HepG2 (cell line): ENCODE data around the gene ZNF563. TPM values are rescaled to one million over a fixed set of nuclear protein-coding genes. Genes with fewer than 3 reads are reported as not detected.

Source experiments
- BATF2 ChIP-seq: sonication (generic); formaldehyde crosslinking; IDR thresholded peaks from 2 replicates; pipeline ENCODE4 v1.8.0; 2022; ENCODE audit warnings: mild to moderate bottlenecking, missing genetic modification reagents, moderate library complexity
- CCDC6 ChIP-seq: sonication (generic); formaldehyde crosslinking; IDR thresholded peaks from 2 replicates; pipeline ENCODE4 v1.8.1; 2022; ENCODE audit warnings: mild to moderate bottlenecking, missing genetic modification reagents, moderate library complexity
- CREB1 ChIP-seq, 2 experiments: fragments of 450-650 bp in 1 of 2; IDR thresholded peaks; 2 replicates each; pipeline ENCODE4 v1.6.1; 2016 to 2017; ENCODE audit warnings: control low read depth in 1 of 2, mild to moderate bottlenecking in 1 of 2, missing compliant biosample characterization in 1 of 2, missing genetic modification characterization in 1 of 2
- HBP1 ChIP-seq: IDR thresholded peaks from 2 replicates; pipeline ENCODE4 v1.6.1; 2016; ENCODE audit warnings: low read depth, control low read depth
- HDAC2 ChIP-seq: sonication (generic); formaldehyde crosslinking; IDR thresholded peaks from 2 replicates; pipeline ENCODE4 v1.4.0; 2020; ENCODE audit warnings: missing genetic modification reagents
- NR1H2 ChIP-seq: sonication (generic); formaldehyde crosslinking; IDR thresholded peaks from 2 replicates; pipeline ENCODE4 v1.8.1; 2022; ENCODE audit warnings: low read depth, missing genetic modification reagents, borderline replicate concordance
- RAD51 ChIP-seq: fragments of 450-650 bp; IDR thresholded peaks from 2 replicates; pipeline ENCODE4 v1.6.1; 2016; ENCODE audit warnings: borderline replicate concordance
- RFXAP ChIP-seq: sonication (generic); formaldehyde crosslinking; IDR thresholded peaks from 2 replicates; pipeline ENCODE4 v1.4.0; 2020; ENCODE audit warnings: missing genetic modification reagents, borderline replicate concordance
- SAP130 ChIP-seq: IDR thresholded peaks from 2 replicates; pipeline ENCODE4 v1.6.1; 2016; ENCODE audit warnings: low read depth
- TRIM22 ChIP-seq: fragments of 450-650 bp; IDR thresholded peaks from 2 replicates; pipeline ENCODE4 v1.6.1; 2017
- ZBTB21 ChIP-seq: sonication (generic); formaldehyde crosslinking; IDR thresholded peaks from 2 replicates; pipeline ENCODE4 v1.4.0; 2020; ENCODE audit warnings: missing genetic modification reagents
- ZC3H4 ChIP-seq: sonication (generic); formaldehyde crosslinking; IDR thresholded peaks from 2 replicates; pipeline ENCODE4 v1.4.0; 2020; ENCODE audit warnings: missing genetic modification reagents, borderline replicate concordance
- ZEB1 ChIP-seq: IDR thresholded peaks from 2 replicates; pipeline ENCODE4 v1.6.1; 2012; ENCODE audit warnings: mild to moderate bottlenecking, low read depth, inconsistent platforms; ENCODE audit not compliant: insufficient replicate concordance
- ZNF557 ChIP-seq: sonication (generic); formaldehyde crosslinking; IDR thresholded peaks from 2 replicates; pipeline ENCODE4 v1.4.0; 2020; ENCODE audit warnings: missing genetic modification reagents
- ZNF563 ChIP-seq: sonication (generic); formaldehyde crosslinking; IDR thresholded peaks from 2 replicates; pipeline ENCODE4 v1.8.0; 2022; ENCODE audit warnings: mild to moderate bottlenecking, moderate library complexity, missing genetic modification reagents
- ZNF577 ChIP-seq: sonication (generic); formaldehyde crosslinking; IDR thresholded peaks from 2 replicates; pipeline ENCODE4 v1.4.0; 2020; ENCODE audit warnings: mild to moderate bottlenecking, low read depth, missing genetic modification reagents, borderline replicate concordance
- ZNF782 ChIP-seq: sonication (generic); formaldehyde crosslinking; IDR thresholded peaks from 2 replicates; pipeline ENCODE4 v1.4.0; 2020; ENCODE audit warnings: missing genetic modification reagents, mild to moderate bottlenecking, borderline replicate concordance
- ZSCAN22 ChIP-seq: sonication (generic); formaldehyde crosslinking; IDR thresholded peaks from 2 replicates; pipeline ENCODE4 v1.4.0; 2020; ENCODE audit warnings: mild to moderate bottlenecking, missing genetic modification reagents
- polyA plus RNA-seq, 8 experiments: library from polyadenylated mRNA; depleted of rRNA in 3 of 8; stranded (reverse) in 7 of 8; unstranded in 1 of 8; fragments of >200 nt; fragmentation: Illumina TruSeq in 4 of 8; extraction: Trizol in 4 of 8; gene quantifications; 2 replicates each; pipeline versions ENCODE4 v1.2.1 to v1.2.3, GENCODE V29; 2011 to 2016; ENCODE audit warnings: low read depth in 4 of 8, missing spikeins in 1 of 8, mixed read lengths in 1 of 8; ENCODE audit not compliant: insufficient read depth in 1 of 8
- total RNA-seq, 5 experiments: library from RNA; depleted of rRNA; stranded (reverse); fragments of >200 nt; fragmentation: Illumina TruSeq; extraction: Trizol; gene quantifications; 2 replicates each; pipeline ENCODE4 v1.2.3, GENCODE V29; 2016; ENCODE audit warnings: low read depth in 1 of 5
- TF ChIP-seq, protein P1 (sequence below): sonication (generic); formaldehyde crosslinking; conservative IDR thresholded peaks from 2 replicates; pipeline ENCODE4 v1.8.0; 2022; ENCODE audit warnings: mild to moderate bottlenecking, moderate library complexity, missing genetic modification reagents
- TF ChIP-seq, protein P2 (sequence below): sonication (generic); formaldehyde crosslinking; IDR thresholded peaks from 2 replicates; pipeline ENCODE4 v1.8.0; 2022; ENCODE audit warnings: missing genetic modification reagents, low read depth, mild to moderate bottlenecking, borderline replicate concordance
- TF ChIP-seq, protein P3 (sequence below): IDR thresholded peaks from 2 replicates; pipeline ENCODE4 v1.6.1; 2018; ENCODE audit warnings: missing genetic modification reagents, mild to moderate bottlenecking, missing compliant biosample characterization

The ZNF563 gene
- total and polyA plus RNA-seq, 2 of the 13 experiments (the other 11 are each of a cell fraction or from before 2014, with no cell fraction given), result 7.5 to 19.5 TPM

- no peak; the same call in 1 of the 2 replicates for TF ChIP-seq ZNF782 (CRISPR knock-in tag)
- TF ChIP-seq HBP1, result peak; percentile 16; the same call in 1 of the 2 replicates
- no peak for TF ChIP-seq ZNF577 (CRISPR knock-in tag)
- TF ChIP-seq CREB1 (IDR thresholded peaks at IDR 0.05), result peak; percentile 50
- no peak; the same call in 1 of the 2 replicates for TF ChIP-seq CREB1 (CRISPR knock-in tag; IDR thresholded peaks at IDR 0.05)
- peak; percentile 5; the same call in 1 of the 2 replicates for TF ChIP-seq RFXAP
- TF ChIP-seq RAD51, result no peak
- TF ChIP-seq ZEB1, result peak; percentile 52
- peak; percentile 64; the same call in 1 of the 2 replicates for TF ChIP-seq ZNF563 (CRISPR knock-in tag)
- TF ChIP-seq, protein P1, sequence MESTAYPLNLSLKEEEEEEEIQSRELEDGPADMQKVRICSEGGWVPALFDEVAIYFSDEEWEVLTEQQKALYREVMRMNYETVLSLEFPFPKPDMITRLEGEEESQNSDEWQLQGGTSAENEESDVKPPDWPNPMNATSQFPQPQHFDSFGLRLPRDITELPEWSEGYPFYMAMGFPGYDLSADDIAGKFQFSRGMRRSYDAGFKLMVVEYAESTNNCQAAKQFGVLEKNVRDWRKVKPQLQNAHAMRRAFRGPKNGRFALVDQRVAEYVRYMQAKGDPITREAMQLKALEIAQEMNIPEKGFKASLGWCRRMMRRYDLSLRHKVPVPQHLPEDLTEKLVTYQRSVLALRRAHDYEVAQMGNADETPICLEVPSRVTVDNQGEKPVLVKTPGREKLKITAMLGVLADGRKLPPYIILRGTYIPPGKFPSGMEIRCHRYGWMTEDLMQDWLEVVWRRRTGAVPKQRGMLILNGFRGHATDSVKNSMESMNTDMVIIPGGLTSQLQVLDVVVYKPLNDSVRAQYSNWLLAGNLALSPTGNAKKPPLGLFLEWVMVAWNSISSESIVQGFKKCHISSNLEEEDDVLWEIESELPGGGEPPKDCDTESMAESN (CRISPR knock-in tag), result peak; percentile 72; the same call in 1 of the 2 replicates
- TF ChIP-seq CCDC6, result no peak
- TF ChIP-seq, protein P2, sequence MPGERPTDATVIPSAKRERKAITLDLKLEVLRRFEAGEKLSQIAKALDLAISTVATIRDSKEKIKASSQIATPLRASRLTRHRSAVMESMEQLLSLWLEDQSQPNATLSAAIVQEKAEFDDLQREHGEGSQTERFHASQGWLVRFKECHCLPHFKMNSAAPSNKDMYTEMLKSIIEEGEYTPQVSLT (CRISPR knock-in tag), result 0 out of 2 replicates have a peak, but pooled peaks have one; percentile 62
- TF ChIP-seq ZNF557, result 0 out of 2 replicates have a peak, but pooled peaks have one; percentile 31
- TF ChIP-seq BATF2 (CRISPR knock-in tag), result no peak
- TF ChIP-seq, protein P3, sequence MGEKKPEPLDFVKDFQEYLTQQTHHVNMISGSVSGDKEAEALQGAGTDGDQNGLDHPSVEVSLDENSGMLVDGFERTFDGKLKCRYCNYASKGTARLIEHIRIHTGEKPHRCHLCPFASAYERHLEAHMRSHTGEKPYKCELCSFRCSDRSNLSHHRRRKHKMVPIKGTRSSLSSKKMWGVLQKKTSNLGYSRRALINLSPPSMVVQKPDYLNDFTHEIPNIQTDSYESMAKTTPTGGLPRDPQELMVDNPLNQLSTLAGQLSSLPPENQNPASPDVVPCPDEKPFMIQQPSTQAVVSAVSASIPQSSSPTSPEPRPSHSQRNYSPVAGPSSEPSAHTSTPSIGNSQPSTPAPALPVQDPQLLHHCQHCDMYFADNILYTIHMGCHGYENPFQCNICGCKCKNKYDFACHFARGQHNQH (CRISPR knock-in tag), result peak; percentile 42
- TF ChIP-seq HDAC2 (CRISPR knock-in tag), result peak; percentile 69
- no peak for TF ChIP-seq ZC3H4 (CRISPR knock-in tag)
- no peak for TF ChIP-seq TRIM22
- TF ChIP-seq ZBTB21 (CRISPR knock-in tag), result no peak
- TF ChIP-seq ZSCAN22 (CRISPR knock-in tag), result no peak
- TF ChIP-seq SAP130 (CRISPR knock-in tag), result peak; percentile 93
- 0 out of 2 replicates have a peak, but pooled peaks have one; percentile 44 for TF ChIP-seq NR1H2
These were observed at the start of gene ZNF563 (continued) for GRCh38 chr19:12333162-12334159.
